Thoracic aorta (tissue), 2 donors: ENCODE measurements around the gene MMP8. TPM values are rescaled to one million over a fixed set of nuclear protein-coding genes. Genes with fewer than 3 reads are reported as not detected.

Experiments used
- ATAC-seq: fragments of 150-250 bp; one replicate; pipeline ENCODE4 v1.8.0; 2017; ENCODE audit warnings: low read depth; ENCODE audit not compliant: insufficient number of reproducible peaks, low FRiP score
- DNase-seq: peaks from one replicate; pipeline ENCODE4 v3.0.0-alpha.2; 2020; ENCODE audit warnings: low spot score
- H3K27ac ChIP-seq, 2 donors: fragments of 200-600 bp; sonication (generic); 1 replicate in 1 of 2; 2 replicates in 1 of 2; pipeline ENCODE4 v1.5.1; 2016; ENCODE audit warnings: mild to moderate bottlenecking in 2 of 2, moderate library complexity in 2 of 2
- H3K27me3 ChIP-seq: fragments of 200-600 bp; sonication (generic); replicated peaks from 2 replicates; pipeline ENCODE4 v1.6.0; 2016; ENCODE audit warnings: mild to moderate bottlenecking; ENCODE audit not compliant: insufficient read depth
- H3K36me3 ChIP-seq: fragments of 200-600 bp; sonication (generic); one replicate; pipeline ENCODE4 v1.5.1; 2016
- H3K4me1 ChIP-seq, 2 donors: fragments of 200-600 bp; sonication (generic); 1 replicate in 1 of 2; 2 replicates in 1 of 2; pipeline versions ENCODE4 v1.5.1 to v1.6.0; 2016; ENCODE audit warnings: low read depth in 2 of 2, mild to moderate bottlenecking in 1 of 2; ENCODE audit not compliant: control insufficient read depth in 1 of 2
- H3K4me3 ChIP-seq: fragments of 200-600 bp; sonication (generic); 2 replicates; pipeline ENCODE4 v1.5.1; 2016; ENCODE audit warnings: mild to moderate bottlenecking
- H3K9me3 ChIP-seq: fragments of 200-600 bp; sonication (generic); 2 replicates; pipeline ENCODE4 v1.5.1; 2016
- CTCF ChIP-seq: fragments of 200-600 bp; sonication (generic); IDR thresholded peaks from one replicate; pipeline ENCODE4 v1.5.1; 2019; ENCODE audit warnings: antibody characterized with exemption
- total RNA-seq, 2 donors: library from RNA; depleted of rRNA; stranded (reverse); fragments of >200 nt; gene quantifications; one replicate each; pipeline versions ENCODE4 v1.1.0 to v1.2.3, GENCODE V29; 2016

MMP8 gene
- not detected for total RNA-seq

GRCh38 chr11:102724904-102725500 lies at the start of gene MMP8:
Gene MMP8, minus strand, starts transcription at chr11:102724954. Its CDS starts 99 bp downstream, at chr11:102724855.
- ATAC-seq (no peak), DNase-seq (no peak)
- H3K27ac ChIP-seq, result no peak within 1 kb of the TSS
- H3K4me3 ChIP-seq, result no peak within 1 kb of the TSS
- H3K27me3 ChIP-seq, result no peaks in the 10 kb centered on the region
- H3K36me3 ChIP-seq, result no peaks in the 10 kb centered on the region
- no peaks in the 10 kb centered on the region for H3K4me1 ChIP-seq
- H3K9me3 ChIP-seq, result no peaks in the 10 kb centered on the region
- TF ChIP-seq CTCF, result no peak

GRCh38 chr11:102773386-102773785 lies 48.6 kb upstream of the MMP8 start:
- no peaks in the 10 kb centered on the region for H3K36me3 ChIP-seq
- no peaks in the 10 kb centered on the region for H3K9me3 ChIP-seq
- no peaks in the 10 kb centered on the region for H3K27me3 ChIP-seq
- no peaks in the 10 kb centered on the region for H3K4me1 ChIP-seq
- no peak for ATAC-seq
- H3K27ac ChIP-seq, result no peak overlapping the region
- no peak for TF ChIP-seq CTCF
- H3K4me3 ChIP-seq, result no peak overlapping the region
- no peak for DNase-seq

- Histone ChIP-seq H3K4me3 (no peak overlapping the region), H3K27ac (no peak overlapping the region), H3K36me3 (no peaks in the 10 kb centered on the region), H3K4me1 (no peaks in the 10 kb centered on the region), H3K9me3 (no peaks in the 10 kb centered on the region), H3K27me3 (no peaks in the 10 kb centered on the region)
- no peak for ATAC-seq
- no peak for TF ChIP-seq CTCF
- no peak for DNase-seq
Measured at GRCh38 chr11:102771351-102771750, 46.6 kb upstream of the MMP8 start.

GRCh38 chr11:102770191-102770590 lies 45.4 kb upstream of the MMP8 start:
- no peak for TF ChIP-seq CTCF
- no peak for ATAC-seq
- no peak overlapping the region for H3K27ac ChIP-seq

GRCh38 chr11:102767800-102768199 lies 43.0 kb upstream of the MMP8 start:
- no peak overlapping the region for H3K4me3 ChIP-seq
- no peaks in the 10 kb centered on the region for H3K27me3 ChIP-seq
- no peaks in the 10 kb centered on the region for H3K36me3 ChIP-seq
- DNase-seq, result no peak
- H3K9me3 ChIP-seq, result no peaks in the 10 kb centered on the region
- H3K4me1 ChIP-seq, result no peaks in the 10 kb centered on the region
- no peak overlapping the region for H3K27ac ChIP-seq
- no peak for ATAC-seq
- no peak for TF ChIP-seq CTCF

More at GRCh38 chr11:102770191-102770590, 45.4 kb upstream of the MMP8 start:
- Histone ChIP-seq H3K36me3 (no peaks in the 10 kb centered on the region), H3K27me3 (no peaks in the 10 kb centered on the region), H3K9me3 (no peaks in the 10 kb centered on the region), H3K4me1 (no peaks in the 10 kb centered on the region), H3K4me3 (no peak overlapping the region)
- no peak for DNase-seq
